Lung microvascular endothelial cell (primary cell): Measurements from ENCODE around the gene HMGB1. TPM values are rescaled to one million over a fixed set of nuclear protein-coding genes. Genes with fewer than 3 reads are reported as not detected.
"Not testable (repeated sequence)": the region's sequence is repeated elsewhere in the genome, so short reads cannot be mapped to it uniquely, and the experiment has no call there.

Experiments used
- DNase-seq, 2 donors: peaks; one replicate each; pipeline versions ENCODE4 v3.0.0 to v3.0.0-alpha.2; 2010; ENCODE audit warnings: low read depth in 2 of 2
- total RNA-seq: library from RNA; depleted of rRNA; stranded (reverse); fragments of >200 nt; gene quantifications from 2 replicates; pipeline ENCODE4 v1.2.1, GENCODE V29; 2014

The HMGB1 gene
- total RNA-seq, 1 donor from 2014 or later: 90.1 TPM

DNA sequence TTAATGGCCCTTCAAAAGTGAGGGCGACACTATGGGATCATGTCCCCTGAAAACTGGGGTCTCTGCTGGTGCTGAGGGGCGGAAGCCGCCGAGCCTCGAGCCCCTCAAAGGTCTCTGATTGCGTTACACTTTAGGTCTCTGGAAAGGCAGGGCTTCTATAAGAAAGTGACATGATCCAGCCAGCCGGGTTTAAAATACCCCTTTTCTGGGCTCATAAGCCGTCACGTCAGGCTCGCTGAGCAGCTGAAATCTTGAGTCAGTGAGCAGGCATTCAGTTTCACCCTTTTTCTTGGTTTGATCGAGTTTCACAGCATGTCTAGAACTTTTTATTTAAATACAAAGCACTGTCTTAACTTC is 600 bp upstream of the HMGB1 start:
- no peak for DNase-seq

DNA sequence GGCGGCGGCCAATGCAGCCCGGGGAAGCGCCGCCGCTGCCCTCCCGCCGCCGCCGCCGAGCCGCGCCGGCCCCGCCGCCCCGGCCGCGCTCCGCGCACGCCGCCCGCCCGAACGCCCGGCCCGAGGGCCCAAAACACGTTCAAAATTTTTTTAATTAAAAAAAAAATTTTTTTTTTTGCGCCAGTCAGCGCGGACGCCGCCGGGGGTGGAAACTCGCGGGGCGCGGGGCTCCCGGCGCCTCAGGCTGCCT is 468 bp downstream of the HMGB1 start:
- no peak for DNase-seq

DNA sequence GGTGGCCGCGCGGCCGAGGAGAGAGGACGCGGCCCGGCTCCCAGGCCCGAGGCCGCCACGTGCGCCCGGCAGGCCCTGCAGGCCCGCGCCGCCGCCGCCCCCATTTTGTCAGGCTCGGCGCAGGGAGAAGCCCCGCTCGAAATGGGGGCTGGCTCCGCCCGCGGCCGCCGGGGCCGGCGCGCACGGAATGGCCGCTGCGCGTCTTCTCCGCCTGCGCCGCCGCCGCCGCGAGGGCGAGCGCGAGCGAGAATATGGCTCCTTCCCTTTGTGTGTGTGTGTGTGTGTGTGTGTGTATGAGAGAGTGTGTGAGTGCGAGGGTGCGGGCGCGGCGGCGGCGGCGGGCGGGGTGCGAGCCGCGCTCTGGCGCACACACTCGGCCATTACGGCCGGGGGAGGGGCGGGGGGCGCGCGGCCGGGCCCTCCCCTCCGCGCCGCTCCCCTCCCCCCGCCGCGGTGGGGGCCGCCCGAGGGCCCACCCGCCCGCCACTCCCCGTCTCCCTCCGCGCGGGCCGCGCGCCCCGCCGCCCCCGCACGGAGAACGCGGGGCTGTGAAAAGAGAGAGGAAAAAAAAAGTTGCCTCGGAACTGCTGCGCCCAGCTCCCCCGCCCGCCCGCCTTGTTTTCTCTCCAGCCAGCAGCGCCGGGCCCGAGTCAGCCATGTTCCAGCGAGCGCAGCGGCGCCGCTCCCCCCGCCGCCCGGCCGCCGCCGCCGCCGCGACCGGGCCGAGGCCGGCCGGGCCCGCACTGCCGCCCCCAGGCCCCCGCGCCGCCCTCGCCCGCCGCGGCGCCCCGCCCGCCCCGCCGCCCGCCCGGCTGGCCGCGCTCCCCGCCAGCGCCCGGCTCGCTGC is 1.0 kb downstream of the HMGB1 start:
- peak; percentile 80 to 89 for DNase-seq

DNA sequence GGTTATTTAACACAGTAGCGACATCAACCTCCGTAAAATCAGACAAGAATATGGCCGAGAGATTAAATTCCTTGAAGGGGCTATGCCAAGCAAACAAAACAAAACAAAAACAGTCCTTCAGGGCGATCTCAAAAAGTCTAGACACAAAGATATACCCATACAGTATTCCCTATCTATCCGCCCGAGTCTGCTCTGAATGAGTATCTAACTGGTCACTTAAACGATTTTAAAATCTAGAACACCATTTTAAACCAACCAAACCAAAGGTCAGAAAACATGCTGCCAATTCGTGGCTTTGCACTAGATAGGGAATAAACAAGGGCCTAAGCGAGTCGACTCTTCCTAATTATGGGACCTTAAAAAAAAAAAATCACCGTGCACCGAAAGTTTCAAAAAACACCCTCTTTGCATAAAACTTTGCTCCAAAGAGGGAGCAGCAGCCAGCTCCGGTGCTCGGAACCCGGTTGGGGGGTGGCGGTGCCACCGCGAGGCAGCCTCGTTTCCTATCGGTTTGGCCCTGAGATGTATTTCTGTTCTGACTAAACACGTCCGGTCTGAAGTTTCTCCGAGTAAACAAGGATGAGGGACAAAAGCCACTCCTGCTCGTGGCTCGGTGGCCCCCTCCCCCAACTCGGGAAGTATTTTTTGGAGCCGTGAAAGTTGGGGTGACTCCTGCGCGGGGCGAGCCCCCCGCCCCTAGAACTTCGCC is 1.8 kb downstream of the HMGB1 start:
- peak; percentile 79 to 86 for DNase-seq

GRCh38 chr13:30461279-30462066 is 4.3 kb downstream of the HMGB1 start:
- peak; percentile 38 to 64 for DNase-seq

GRCh38 chr13:30457306-30457891 is 8.3 kb downstream of the HMGB1 start:
- no peak for DNase-seq

DNA sequence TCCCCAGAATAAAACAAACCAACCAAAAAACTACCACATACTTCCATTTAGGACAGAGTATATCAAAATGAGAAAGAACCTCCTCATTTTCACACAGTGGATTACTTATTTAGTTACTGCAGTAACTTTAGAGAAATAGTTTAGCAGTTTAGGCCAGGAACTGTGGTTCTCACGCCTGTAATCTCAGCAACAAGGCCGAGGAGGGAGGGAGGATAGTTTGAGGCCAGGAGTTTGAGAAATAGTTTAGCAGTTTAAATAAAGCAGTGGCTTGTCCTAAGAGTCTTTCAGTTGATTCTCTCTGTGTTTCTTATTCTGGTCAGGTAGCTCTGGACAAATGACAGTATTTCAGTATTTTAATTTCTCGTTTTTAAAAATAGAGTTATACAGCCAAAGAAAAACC is 9.4 kb downstream of the HMGB1 start:
- no peak for DNase-seq

GRCh38 chr13:30454991-30455390 is 10.7 kb downstream of the HMGB1 start:
- no peak for DNase-seq

- peak; percentile 12 to 32 for DNase-seq
Measured at GRCh38 chr13:30453727-30454126, 12.0 kb downstream of the HMGB1 start.

DNA sequence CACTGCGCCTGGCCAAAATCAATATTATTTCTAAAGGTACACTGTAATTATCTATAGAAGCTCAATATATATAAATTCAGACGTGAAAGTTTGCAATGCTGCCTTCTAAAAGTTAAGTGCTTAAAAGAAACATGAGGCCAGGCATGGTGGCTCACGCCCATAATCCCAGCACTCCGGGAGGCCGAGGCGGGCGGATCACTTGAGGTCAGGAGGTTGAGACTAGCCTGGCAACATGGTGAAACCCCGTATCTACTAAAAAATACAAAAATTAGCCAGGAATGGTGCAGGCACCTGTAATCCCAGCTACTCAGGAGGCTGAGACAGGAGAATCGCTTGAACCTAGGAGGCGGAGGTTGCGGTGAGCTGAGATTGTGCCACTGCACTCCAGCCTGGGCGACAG is 14.3 kb downstream of the HMGB1 start:
- not testable (repeated sequence) for DNase-seq

- DNase-seq: no peak
Measured at GRCh38 chr13:30450066-30450465, 15.7 kb downstream of the HMGB1 start.

DNA sequence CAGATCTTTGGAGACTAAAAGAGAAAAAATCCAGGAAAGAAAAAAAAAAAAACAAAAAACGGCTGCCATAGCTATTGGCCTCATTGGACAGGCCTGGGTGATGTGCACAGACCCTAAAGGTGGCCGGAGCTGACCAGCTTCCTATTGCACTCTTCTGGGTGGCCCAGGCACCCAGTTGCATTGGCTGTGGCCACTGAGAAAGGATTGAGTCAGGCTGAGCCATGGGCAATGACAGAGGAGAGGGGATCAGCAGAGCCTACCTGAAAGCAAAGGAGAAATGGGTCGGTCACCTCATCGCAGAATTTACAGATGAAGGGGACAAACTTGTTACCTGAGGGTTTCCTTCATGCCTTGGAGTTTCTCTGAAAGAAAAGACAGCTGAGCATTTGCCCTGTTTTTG is 17.3 kb downstream of the HMGB1 start:
- DNase-seq: no peak

DNA sequence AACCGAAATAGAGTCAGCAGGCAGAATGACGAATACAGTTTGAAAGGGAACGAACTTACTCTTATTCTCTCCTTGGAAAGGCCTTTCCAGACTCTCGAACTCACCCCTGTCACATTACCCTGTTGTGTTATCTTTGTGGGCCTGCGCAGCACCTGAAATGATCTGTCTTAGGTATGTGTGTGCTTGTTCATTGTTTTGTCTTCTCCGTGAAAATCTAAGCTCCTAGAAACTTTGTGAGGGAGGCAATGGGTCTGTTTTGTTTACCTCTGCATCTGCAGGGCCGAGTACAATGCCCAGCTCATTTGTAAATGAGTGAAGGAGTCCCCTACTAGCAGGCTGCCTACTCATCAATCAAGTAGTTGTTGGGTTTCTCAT is 19.6 kb downstream of the HMGB1 start:
- no peak for DNase-seq

DNA sequence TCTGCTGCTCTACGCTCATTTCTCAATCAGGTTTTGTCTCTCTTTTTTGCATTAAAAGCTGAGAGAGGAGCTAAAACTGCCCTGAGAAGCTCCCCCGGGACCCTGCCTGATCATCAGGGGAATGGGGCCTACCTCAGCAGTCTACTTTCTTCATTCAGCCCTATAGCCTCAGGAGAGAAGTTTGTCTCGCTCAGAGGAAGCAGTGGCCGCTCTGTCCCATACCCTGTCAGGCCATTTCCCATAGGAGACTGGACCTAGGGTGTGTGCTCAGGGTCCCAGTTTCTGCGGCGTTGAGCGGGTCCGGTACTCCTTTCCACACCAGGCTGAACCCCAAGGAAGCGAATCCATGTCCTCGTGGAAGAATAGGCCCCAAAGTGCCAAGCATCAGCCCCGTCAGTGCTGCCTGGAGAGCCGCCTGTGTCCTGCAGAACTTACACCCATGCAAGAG is 21.8 kb downstream of the HMGB1 start:
- no peak for DNase-seq

- not testable (repeated sequence) for DNase-seq
Measured at GRCh38 chr13:30443491-30443890, 22.2 kb downstream of the HMGB1 start.

GRCh38 chr13:30442926-30443325 is 22.8 kb downstream of the HMGB1 start:
- DNase-seq: no peak

DNA sequence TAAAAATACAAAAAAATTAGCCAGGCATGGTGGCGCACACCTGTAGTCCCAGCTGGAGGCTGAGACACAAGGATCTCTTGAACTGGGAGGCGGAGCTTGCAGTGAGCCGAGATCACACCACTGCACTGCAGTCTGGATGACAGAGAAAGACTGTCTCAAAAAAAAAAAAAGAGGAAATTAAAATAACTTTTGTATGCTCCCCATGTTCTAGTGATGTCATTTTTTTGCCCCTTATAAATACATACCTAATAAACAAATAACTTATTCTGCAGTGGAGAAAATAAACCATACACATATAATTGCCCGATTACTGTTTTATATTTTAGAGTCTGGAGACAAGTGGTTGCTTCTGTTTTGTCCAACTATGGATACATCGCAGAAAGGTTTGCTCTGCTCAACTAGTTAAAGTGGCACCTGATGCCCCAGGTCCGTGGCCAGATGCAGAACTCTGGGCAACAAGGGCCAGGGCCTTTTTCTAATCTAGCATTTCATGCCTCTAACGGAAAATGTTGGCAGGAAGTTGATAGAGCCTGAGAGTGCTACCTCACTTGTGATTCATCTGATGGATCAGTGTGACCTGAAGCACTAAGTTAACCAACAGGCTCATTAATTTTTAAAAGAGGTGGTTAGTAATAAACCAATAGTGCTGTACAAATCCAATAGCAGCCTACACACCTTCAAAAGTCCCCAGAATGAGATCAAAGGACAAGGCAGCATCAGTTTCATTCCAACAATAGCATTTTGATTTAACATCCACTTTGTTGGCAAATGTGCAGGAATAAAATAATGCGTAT is 24.6 kb downstream of the HMGB1 start:
- peak in 1 of 2 donors; percentile 23 for DNase-seq

- no peak for DNase-seq
Measured at GRCh38 chr13:30438286-30438685, 27.4 kb downstream of the HMGB1 start.

DNA sequence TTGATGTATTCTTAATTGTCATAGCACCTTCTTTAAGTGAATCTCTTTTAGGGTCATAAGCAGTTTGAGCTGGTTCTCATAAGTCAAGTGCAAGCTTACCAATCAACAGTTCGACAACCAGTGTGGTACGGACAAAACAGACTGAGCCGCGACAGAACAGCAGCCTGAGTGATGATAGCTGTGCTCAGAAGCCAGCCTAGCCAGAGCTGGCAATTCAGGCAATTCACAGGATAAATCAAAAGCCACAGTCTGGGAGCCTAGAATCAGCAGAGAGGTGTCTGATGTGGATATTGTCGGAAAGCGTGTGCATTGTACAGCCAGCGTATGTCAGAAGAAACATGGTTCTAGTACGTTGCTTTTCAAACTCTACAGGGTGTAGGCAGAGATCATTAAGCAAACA is 28.6 kb downstream of the HMGB1 start:
- no peak for DNase-seq

DNA sequence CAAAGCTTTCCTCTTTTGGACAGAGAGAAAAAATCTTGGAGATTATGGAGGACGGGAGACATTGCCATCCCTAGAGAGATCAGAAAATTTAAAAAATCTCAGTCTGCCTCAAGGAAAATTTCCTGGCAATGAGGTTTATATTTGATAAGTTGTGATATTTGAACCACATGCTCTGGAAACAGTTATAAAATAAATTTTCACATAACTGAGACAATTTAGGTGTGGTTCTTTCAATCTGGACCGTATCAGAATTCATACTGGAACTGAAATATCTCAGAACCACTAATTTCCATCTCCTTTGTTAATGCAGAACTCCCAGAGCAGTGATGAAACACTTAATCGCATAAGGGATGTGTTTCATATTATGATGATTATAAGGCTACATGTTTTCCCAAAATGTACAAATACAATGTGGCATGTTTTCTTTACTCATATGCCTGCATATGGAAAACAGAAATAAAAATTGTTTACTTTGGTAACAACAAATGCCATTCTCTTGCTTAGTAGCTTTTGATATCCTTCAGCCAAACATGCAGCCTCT is 29.8 kb downstream of the HMGB1 start:
- no peak for DNase-seq
